Activated naive CD4-positive, alpha-beta T cell treated with Interleukin-2 at 50 U/mL for 16 hours (primary cell): Measurements from ENCODE around the gene BOK.

Experiments used
- DNase-seq: peaks from one replicate; pipeline ENCODE4 v3.0.0-alpha.2; 2020

BOK gene

GRCh38 chr2:241606186-241606585, 47.6 kb downstream of the BOK start:
- DNase-seq = no peak

- DNase-seq = no peak
Measured at GRCh38 chr2:241607162-241607885, 48.8 kb downstream of the BOK start.

- no peak for DNase-seq
Measured at GRCh38 chr2:241608881-241609280, 50.3 kb downstream of the BOK start.

- peak; percentile 90 for DNase-seq
Measured at GRCh38 chr2:241609859-241610793, 51.6 kb downstream of the BOK start.

- no peak for DNase-seq
Measured at GRCh38 chr2:241611062-241611461, 52.5 kb downstream of the BOK start.

- DNase-seq = no peak
Measured at GRCh38 chr2:241612156-241613016, 53.8 kb downstream of the BOK start.

GRCh38 chr2:241613017-241613780, 54.7 kb downstream of the BOK start:
- DNase-seq = no peak

- no peak for DNase-seq
Measured at GRCh38 chr2:241615041-241615440, 56.5 kb downstream of the BOK start.

GRCh38 chr2:241615522-241616052, 57.0 kb downstream of the BOK start:
- DNase-seq = no peak

GRCh38 chr2:241616168-241617125, 57.9 kb downstream of the BOK start:
- no peak for DNase-seq

- peak; percentile 19 for DNase-seq
Measured at GRCh38 chr2:241617431-241618154, 59.0 kb downstream of the BOK start.

- no peak for DNase-seq
Measured at GRCh38 chr2:241618296-241618805, 59.8 kb downstream of the BOK start.

GRCh38 chr2:241618829-241619228, 60.3 kb downstream of the BOK start:
- no peak for DNase-seq

- DNase-seq = peak; percentile 33
Measured at GRCh38 chr2:241619597-241620418, 61.3 kb downstream of the BOK start.

- peak; percentile 78 for DNase-seq
Measured at GRCh38 chr2:241620419-241620769, 61.8 kb downstream of the BOK start.
